Right ventricle myocardium superior (tissue), 1 donor: ENCODE results near the gene SIK3. TPM values are rescaled to one million over a fixed set of nuclear protein-coding genes. Genes with fewer than 3 reads are reported as not detected.

Experiments
- ATAC-seq: fragments of 200-7000 bp; cut with Tn5 transposase; one replicate; pipeline ENCODE4 v1.9.1; 2020; ENCODE audit warnings: mild to moderate bottlenecking; ENCODE audit not compliant: poor library complexity
- DNase-seq: peaks from one replicate; pipeline ENCODE4 v3.0.0-alpha.2; 2020
- intact Hi-C: fragments of 100-400 bp; cut with DNase I; formaldehyde crosslinking; loops from one replicate; pipeline ENCODE4 v1.11.2; 2022
- total RNA-seq: library from RNA; stranded (reverse); fragmentation: NEBNext Ultra II Directional; extraction: Animal tissue kit (Norgen Biotek cat#: 25700); gene quantifications from one replicate; pipeline ENCODE4 v1.2.1, GENCODE V29; 2021
- donor health status: DM: no; HTN: yes; CAD: no; lungs with severe emphysema.

SIK3 gene
- total RNA-seq, 1 donor from 2014 or later: 30.6 TPM

DNA sequence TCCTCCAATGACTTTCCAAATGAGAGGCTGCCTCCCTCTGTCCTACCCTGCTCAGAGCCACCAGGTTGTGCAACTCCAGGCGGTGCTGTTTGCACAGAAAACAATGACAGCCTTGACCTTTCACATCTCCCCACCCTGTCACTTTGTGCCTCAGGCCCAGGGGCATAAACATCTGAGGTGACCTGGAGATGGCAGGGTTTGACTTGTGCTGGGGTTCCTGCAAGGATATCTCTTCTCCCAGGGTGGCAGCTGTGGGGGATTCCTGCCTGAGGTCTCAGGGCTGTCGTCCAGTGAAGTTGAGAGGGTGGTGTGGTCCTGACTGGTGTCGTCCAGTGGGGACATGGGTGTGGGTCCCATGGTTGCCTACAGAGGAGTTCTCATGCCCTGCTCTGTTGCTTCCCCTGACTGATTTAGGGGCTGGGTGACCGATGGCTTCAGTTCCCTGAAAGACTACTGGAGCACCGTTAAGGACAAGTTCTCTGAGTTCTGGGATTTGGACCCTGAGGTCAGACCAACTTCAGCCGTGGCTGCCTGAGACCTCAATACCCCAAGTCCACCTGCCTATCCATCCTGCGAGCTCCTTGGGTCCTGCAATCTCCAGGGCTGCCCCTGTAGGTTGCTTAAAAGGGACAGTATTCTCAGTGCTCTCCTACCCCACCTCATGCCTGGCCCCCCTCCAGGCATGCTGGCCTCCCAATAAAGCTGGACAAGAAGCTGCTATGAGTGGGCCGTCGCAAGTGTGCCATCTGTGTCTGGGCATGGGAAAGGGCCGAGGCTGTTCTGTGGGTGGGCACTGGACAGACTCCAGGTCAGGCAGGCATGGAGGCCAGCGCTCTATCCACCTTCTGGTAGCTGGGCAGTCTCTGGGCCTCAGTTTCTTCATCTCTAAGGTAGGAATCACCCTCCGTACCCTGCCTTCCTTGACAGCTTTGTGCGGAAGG is 265.6 kb downstream of the SIK3 start:
- DNase-seq (no peak), ATAC-seq (no peak)
- intact Hi-C loops: no loop called here

DNA sequence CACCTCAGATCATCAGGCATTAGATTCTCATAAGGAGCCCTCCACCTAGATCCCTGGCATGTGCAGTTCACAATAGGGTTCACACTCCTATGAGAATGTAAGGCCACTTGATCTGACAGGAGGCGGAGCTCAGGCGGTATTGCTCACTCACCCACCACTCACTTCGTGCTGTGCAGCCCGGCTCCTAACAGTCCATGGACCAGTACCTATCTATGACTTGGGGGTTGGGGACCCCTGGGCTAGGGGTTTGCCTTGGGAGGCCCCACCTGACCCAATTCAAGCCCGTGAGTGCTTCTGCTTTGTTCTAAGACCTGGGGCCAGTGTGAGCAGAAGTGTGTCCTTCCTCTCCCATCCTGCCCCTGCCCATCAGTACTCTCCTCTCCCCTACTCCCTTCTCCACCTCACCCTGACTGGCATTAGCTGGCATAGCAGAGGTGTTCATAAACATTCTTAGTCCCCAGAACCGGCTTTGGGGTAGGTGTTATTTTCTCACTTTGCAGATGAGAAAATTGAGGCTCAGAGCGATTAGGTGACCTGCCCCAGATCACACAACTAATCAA is 266.4 kb downstream of the SIK3 start:
- no peak for DNase-seq
- ATAC-seq: no peak
- intact Hi-C loops: no loop called here

DNA sequence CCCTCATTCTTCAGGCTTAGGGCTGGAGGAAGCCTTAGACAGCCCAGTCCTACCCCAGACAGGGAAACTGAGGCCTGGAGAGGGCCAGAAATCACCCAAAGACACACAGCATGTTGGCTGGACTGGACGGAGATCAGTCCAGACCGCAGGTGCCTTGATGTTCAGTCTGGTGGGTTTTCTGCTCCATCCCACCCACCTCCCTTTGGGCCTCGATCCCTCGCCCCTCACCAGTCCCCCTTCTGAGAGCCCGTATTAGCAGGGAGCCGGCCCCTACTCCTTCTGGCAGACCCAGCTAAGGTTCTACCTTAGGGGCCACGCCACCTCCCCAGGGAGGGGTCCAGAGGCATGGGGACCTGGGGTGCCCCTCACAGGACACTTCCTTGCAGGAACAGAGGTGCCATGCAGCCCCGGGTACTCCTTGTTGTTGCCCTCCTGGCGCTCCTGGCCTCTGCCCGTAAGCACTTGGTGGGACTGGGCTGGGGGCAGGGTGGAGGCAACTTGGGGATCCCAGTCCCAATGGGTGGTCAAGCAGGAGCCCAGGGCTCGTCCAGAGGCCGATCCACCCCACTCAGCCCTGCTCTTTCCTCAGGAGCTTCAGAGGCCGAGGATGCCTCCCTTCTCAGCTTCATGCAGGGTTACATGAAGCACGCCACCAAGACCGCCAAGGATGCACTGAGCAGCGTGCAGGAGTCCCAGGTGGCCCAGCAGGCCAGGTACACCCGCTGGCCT is 267.9 kb downstream of the SIK3 start:
- no peak for ATAC-seq
- DNase-seq: no peak
- intact Hi-C loops: no loop called here

DNA sequence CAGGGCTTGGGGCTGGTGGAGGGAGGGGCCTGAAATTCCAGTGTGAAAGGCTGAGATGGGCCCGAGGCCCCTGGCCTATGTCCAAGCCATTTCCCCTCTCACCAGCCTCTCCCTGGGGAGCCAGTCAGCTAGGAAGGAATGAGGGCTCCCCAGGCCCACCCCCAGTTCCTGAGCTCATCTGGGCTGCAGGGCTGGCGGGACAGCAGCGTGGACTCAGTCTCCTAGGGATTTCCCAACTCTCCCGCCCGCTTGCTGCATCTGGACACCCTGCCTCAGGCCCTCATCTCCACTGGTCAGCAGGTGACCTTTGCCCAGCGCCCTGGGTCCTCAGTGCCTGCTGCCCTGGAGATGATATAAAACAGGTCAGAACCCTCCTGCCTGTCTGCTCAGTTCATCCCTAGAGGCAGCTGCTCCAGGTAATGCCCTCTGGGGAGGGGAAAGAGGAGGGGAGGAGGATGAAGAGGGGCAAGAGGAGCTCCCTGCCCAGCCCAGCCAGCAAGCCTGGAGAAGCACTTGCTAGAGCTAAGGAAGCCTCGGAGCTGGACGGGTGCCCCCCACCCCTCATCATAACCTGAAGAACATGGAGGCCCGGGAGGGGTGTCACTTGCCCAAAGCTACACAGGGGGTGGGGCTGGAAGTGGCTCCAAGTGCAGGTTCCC is 268.6 kb downstream of the SIK3 start, which contains the start of gene APOC3:
Gene APOC3, plus strand, starts transcription at position 383 of the 659 bp plus-strand sequence. CDS start 676 bp downstream, outside the sequence.
- ATAC-seq (no peak), DNase-seq (no peak)
- intact Hi-C loops: no loop called here

DNA sequence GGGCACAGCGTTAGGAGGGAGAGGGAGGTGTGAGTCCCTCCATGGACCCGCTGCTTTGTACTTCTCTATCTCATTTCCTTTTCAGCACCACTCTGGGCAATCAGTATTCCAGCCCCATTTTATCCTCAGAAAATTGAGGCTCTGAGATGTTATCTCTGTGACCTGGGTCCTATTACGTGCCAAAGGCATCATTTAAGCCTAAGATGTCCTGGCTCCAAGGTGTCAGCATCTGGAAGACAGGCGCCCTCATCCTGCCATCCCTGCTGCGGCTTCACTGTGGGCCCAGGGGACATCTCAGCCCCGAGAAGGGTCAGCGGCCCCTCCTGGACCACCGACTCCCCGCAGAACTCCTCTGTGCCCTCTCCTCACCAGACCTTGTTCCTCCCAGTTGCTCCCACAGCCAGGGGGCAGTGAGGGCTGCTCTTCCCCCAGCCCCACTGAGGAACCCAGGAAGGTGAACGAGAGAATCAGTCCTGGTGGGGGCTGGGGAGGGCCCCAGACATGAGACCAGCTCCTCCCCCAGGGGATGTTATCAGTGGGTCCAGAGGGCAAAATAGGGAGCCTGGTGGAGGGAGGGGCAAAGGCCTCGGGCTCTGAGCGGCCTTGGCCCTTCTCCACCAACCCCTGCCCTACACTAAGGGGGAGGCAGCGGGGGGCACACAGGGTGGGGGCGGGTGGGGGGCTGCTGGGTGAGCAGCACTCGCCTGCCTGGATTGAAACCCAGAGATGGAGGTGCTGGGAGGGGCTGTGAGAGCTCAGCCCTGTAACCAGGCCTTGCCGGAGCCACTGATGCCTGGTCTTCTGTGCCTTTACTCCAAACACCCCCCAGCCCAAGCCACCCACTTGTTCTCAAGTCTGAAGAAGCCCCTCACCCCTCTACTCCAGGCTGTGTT is 269.4 kb downstream of the SIK3 start:
- no peak for DNase-seq
- ATAC-seq: no peak
- intact Hi-C loops: no loop called here

DNA sequence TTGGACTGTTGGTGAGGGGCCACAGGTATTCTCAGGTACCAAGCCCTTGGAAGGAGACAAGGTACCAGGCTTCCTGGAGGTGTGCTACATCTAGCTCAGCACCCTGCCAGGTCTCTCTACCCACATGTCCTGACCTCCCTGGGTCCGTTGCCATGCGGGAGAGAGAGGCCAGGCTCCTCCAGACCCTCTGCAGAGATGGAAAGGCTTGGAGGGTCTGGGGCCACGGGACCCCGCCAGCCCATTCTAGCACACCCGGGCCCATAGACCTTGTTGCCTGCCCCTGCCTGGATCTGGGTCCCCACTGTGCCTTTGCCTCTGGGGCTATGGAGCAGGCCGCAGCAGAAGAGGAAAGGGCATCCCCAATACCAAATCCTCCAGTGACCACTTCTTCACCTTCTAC is 270.8 kb downstream of the SIK3 start:
- intact Hi-C loops: no loop called here
- DNase-seq (no peak), ATAC-seq (no peak)

DNA sequence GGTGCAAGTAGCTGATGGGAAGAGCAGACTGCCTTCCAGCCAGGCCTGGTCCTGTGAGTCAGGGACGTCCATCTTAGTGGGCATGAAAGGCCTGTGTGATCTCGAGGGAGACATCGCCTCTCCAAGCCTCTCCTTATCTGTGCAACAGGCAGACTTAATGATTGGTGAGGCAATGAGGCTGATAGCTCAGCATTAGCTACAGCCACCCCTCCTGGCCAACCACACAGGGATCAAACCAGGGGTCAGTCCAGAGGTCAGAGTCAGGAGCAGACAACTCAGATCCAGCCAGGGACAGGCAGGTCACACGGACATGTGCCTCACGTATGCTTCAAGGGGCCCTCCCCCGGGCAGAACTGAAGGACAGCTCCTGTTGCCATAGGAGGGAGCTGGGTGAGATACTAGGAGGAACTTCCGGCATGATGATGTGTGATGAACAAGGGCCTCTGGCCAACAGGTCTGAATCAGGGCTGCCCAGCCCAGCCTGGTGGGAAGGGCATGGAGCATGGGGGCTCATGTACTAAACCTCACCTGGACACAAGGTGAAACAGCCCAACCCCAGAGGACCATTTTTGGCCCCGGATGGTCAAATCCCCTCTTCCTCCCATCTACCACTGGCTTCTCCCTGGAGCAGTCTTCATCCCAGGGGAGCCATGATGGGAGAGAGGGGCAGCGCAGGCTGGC is 271.3 kb downstream of the SIK3 start:
- DNase-seq: no peak
- intact Hi-C loops: no loop called here
- no peak for ATAC-seq

DNA sequence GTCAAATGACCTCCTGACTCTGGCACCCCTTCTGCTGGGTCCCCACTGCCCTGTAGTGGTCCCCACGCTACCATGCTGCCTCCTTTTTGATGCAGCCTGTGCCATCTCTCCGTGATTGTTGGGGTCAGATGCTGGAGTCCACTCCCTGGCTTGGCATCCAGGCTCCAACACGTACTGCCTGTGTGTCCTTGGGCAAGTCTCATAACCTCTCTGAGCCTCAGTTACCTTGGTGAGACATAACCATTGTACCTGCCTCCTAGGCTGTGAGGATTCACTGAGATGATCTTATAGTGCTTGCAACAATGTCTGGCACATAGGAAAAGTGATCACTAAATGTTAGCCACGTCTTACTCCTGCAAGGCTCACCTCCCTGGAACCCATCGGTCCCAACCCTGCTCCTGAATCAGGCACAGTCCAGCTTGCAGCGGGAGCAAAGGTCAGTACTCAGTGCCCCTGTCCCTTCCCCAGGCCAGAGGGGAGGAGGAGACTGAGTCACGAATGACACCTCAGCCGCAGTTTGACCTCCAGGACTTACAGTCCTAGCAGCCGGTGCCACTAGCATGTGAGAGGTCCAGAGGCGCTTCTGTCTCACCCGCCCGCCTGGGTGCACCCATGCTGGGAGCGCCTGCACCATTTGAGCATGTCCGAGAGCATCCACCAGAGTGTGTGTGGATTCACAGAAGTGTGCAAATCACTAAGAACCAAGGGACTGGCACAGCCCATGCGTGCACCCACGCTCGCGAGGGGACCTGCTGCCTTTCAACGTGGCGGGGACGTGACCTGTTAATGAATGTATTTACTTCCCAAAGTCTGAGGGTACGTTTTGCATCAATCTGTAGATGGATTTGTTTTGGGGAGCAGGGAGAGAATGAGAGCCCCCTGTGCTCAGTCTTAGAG is 272.1 kb downstream of the SIK3 start:
- DNase-seq (no peak), ATAC-seq (no peak)
- intact Hi-C loops: no loop called here

DNA sequence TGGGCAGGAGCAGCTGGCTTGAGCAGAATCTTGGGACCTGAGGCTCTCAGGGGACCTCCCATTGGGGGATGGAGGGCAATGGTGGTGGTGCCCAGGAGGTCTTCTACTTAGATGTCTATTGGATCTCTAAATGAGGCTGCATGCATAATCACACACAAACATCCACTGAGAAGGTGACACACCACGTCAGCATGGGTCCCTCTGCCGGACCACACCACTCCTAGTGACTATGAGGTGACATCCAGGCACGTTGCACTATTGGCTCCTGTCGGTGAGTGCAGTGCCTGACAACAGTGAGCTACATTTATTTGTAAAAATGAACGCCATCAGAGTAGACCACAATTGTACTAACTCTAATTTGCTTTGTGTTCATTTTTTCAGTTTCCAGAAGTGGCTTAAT is 272.8 kb downstream of the SIK3 start:
- intact Hi-C loops: no loop called here
- ATAC-seq: no peak
- DNase-seq: no peak

DNA sequence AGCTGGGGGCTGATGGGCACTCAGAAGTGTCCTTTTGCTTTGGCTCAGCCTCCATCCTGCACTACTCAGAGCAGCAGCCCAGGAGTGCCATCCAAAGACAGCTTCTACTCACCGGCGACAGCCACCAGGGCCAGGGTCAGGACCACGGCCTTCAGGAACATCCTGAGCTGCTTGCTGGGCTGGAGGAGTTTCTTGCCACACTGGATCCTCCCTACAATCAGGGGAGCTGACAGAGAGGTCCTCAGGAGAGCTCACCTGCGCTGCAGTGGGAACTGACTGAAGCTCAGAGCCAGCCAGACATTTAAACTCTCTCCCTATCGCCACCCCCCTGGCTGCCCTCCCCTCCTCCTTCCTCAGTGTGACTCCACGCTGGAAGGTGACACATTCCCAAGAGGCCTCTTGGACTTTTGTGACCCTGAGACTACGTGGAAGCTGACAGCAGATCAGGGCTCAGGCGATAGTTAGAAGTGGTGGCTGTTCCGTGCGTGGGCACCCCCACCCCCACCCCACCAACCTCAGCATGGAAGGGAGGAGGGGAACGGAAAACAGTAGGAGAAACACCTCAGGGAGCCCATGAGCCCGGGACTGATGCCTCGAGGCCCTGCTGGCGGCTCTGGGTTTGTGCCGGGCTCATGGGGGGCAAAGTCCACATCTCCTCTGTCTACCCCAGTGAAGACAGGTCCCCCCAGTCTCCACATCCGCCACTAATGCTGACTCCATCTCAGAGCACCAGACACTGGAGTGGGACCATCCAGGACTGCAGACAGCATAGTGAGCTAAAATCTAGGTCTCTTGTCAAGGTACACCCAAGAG is 275.0 kb downstream of the SIK3 start, which contains the start of gene APOA4:
Gene APOA4, minus strand, starts transcription at position 274 of the 813 bp plus-strand sequence. Its CDS starts 113 bp downstream, at position 161.
- ATAC-seq (no peak), DNase-seq (no peak)
- intact Hi-C loops: no loop called here

DNA sequence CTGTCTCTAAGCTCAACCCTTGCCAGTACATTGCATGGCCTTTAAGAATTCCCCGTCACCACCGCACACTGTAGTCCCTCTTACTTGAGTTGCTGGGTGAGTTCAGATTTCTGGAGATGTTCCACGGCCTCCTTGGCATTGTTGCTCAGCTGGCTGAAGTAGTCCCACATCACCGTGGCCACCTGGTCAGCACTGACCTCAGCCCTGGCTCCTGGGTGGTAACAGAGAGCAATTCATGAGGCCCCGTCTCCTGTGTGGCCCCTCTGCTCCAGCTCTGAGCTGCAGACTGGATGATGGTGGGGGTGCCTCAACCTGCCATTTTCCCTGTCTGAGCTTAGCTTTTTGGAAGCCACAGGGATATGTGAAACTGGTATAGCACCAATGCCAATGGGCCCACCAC is 275.7 kb downstream of the SIK3 start:
- intact Hi-C loops: no loop called here
- ATAC-seq (no peak), DNase-seq (no peak)

DNA sequence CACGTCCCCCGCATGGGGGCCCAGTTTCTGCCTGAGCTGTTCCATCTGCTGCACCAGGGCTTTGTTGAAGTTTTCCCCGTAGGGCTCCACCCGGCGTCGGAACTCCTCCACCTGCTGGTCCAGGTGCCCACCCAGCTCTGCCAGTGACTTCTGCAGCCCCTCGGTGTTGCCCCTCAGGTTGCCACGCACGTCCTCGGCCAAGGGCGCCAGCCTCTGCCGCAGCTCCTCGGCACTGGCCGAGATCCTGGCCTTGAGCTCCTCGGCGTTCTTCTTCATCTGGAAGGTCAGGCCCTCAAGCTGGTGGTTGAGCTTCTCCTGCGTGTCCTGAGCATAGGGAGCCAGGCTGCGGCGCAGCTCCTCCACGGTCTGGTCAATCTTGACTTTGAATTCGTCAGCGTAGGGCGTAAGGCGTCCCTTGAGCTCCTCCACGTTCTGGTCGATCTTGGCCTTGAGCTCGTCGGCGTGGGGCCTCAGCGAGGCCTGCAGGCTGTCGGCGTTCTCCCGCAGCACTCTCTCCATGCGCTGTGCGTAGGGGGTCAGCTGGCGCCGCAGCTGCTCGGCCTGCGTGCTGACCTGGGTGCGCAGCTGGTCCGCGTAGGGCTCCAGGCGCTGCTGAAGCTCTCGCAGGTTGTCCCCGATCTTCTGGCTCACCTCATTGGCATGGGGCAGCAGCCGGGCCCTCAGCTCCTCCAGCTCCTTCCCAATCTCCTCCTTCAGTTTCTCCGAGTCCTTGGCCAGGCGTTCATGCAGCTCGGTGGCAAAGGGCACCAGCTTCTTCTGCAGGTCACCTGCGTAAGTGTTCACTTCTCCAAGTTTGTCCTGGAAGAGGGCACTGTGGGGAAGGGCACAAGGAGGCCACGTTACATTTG is 276.9 kb downstream of the SIK3 start:
- ATAC-seq: no peak
- DNase-seq: no peak
- intact Hi-C loops: no loop called here

DNA sequence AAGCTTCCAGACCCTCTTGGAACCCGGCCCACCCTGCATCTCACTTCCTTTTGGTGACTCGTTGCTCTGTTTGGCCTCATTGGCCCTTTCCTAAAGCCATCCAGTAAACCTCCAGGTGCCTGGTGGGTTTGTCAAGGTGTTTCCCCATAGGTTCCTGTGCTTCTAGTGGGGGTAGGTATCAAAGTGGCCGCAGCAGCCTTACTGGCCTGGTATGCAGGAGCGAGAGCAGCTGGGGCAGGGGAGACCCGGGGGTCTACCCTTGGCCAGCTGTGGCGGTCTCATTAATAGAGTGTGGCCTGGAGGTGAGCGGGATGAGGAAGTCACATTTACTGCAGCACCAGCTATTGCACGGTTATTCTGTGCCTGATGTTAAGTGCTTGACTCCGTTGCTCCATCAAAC is 279.2 kb downstream of the SIK3 start:
- intact Hi-C loops: no loop called here
- DNase-seq (no peak), ATAC-seq (no peak)

DNA sequence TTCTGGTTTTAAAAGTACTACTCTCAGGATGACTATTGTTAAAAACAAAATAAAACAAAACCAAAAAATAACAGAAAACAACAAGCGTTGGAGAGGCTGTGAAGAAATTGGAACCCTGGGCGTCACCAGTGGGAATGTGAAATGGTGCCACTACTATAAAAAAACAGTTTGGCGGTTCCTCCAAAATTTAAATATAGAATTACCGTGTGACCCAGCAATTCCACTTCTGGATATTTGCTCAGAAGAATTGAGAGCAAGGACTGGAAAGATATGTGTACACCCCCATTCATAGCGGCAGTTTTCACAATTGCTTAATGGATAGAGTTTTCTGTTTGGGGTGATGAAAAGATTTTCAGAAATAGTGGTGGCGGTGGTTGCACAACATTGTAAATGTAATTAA is 283.7 kb downstream of the SIK3 start:
- intact Hi-C loops: no loop called here
- ATAC-seq (no peak), DNase-seq (no peak)
